GM19463 (cell line): ENCODE results near the gene MORN5.

Source experiments
- ATAC-seq: cut with Tn5 transposase; IDR thresholded peaks from one replicate; pipeline ENCODE4 v1.9.1; 2021; ENCODE audit warnings: mild to moderate bottlenecking, moderate library complexity; ENCODE audit not compliant: unreplicated experiment

MORN5 gene

GRCh38 chr9:122190597-122191381 lies 31.1 kb downstream of the MORN5 start:
- no peak for ATAC-seq

- no peak for ATAC-seq
Observed at GRCh38 chr9:122191584-122191983, 31.9 kb downstream of the MORN5 start.

- no peak for ATAC-seq
Observed at GRCh38 chr9:122192261-122192875, 32.7 kb downstream of the MORN5 start.

- ATAC-seq = no peak
Observed at GRCh38 chr9:122192914-122193525, 33.3 kb downstream of the MORN5 start.

- ATAC-seq = no peak
Observed at GRCh38 chr9:122193651-122194050, 33.9 kb downstream of the MORN5 start.

GRCh38 chr9:122195875-122196274 lies 36.2 kb downstream of the MORN5 start:
- ATAC-seq = no peak

- peak; percentile 79 for ATAC-seq
Observed at GRCh38 chr9:122197426-122197825, 37.7 kb downstream of the MORN5 start.

- ATAC-seq = no peak
Observed at GRCh38 chr9:122197882-122198281, 38.2 kb downstream of the MORN5 start.

- ATAC-seq = no peak
Observed at GRCh38 chr9:122200960-122201595, 41.4 kb downstream of the MORN5 start.

GRCh38 chr9:122201641-122202040 lies 41.9 kb downstream of the MORN5 start:
- ATAC-seq = no peak

GRCh38 chr9:122202111-122202510 lies 42.4 kb downstream of the MORN5 start:
- no peak for ATAC-seq

GRCh38 chr9:122204055-122204454 lies 44.3 kb downstream of the MORN5 start:
- ATAC-seq = no peak

GRCh38 chr9:122204491-122204890 lies 44.8 kb downstream of the MORN5 start:
- ATAC-seq = no peak

GRCh38 chr9:122205176-122205575 lies 45.5 kb downstream of the MORN5 start:
- ATAC-seq = no peak

- no peak for ATAC-seq
Observed at GRCh38 chr9:122206118-122207046, 46.7 kb downstream of the MORN5 start.

- ATAC-seq = no peak
Observed at GRCh38 chr9:122207096-122207495, 47.4 kb downstream of the MORN5 start.

- no peak for ATAC-seq
Observed at GRCh38 chr9:122209451-122209850, 49.7 kb downstream of the MORN5 start.

- no peak for ATAC-seq
Observed at GRCh38 chr9:122212473-122213004, 52.8 kb downstream of the MORN5 start.

GRCh38 chr9:122213102-122213588 lies 53.4 kb downstream of the MORN5 start:
- ATAC-seq = no peak
